IMR-90 (cell line): ENCODE data around the gene RDH12. TPM values are rescaled to one million over a fixed set of nuclear protein-coding genes. Genes with fewer than 3 reads are reported as not detected.

Experiments used
- ATAC-seq: fragments of 200-7000 bp; cut with Tn5 transposase; 2 replicates; pipeline ENCODE4 v1.9.1; 2020; ENCODE audit warnings: low read depth, mild to moderate bottlenecking, moderate library complexity
- BruUV-seq: library from RNA; stranded (reverse); fragments of 400-500 nt; replicated peaks from 2 replicates; lab custom pipeline; 2021; lab: Mats Ljungman, UMichigan
- CTCF ChIA-PET: fragments of 300-600 bp; formaldehyde crosslinking; extraction: SDS; loops from one replicate; lab custom pipeline; 2021; ENCODE audit warnings: antibody characterized with exemption; lab: Yijun Ruan, JAX
- POLR2A ChIA-PET: fragments of 300-600 bp; sonication (Branson Sonifier 250); formaldehyde crosslinking; loops from one replicate; lab custom pipeline; 2022; ENCODE audit warnings: antibody characterized with exemption; ENCODE audit not compliant: unreplicated experiment; lab: Charles Lee
- DNase-seq: peaks from one replicate; pipeline ENCODE4 v3.0.0; 2013
- H2AFZ ChIP-seq: replicated peaks from 2 replicates; pipeline ENCODE3; 2013; ENCODE audit warnings: low read length, mild to moderate bottlenecking; ENCODE audit not compliant: poor library complexity
- H2AK5ac ChIP-seq: 2 replicates; pipeline ENCODE4 v1.6.1; 2013; ENCODE audit warnings: low read depth, low read length, inconsistent platforms
- H2AK9ac ChIP-seq: replicated peaks from 2 replicates; pipeline ENCODE3; 2013; ENCODE audit warnings: mild to moderate bottlenecking, low read depth, low read length, moderate library complexity; ENCODE audit not compliant: poor library complexity
- H2BK120ac ChIP-seq: 2 replicates; pipeline ENCODE4 v1.6.1; 2013; ENCODE audit warnings: low read depth, low read length, inconsistent platforms
- H2BK15ac ChIP-seq: 3 replicates; pipeline ENCODE4 v1.6.1; 2013; ENCODE audit warnings: low read depth, low read length, inconsistent platforms
- H2BK20ac ChIP-seq: 2 replicates; pipeline ENCODE4 v1.6.1; 2013; ENCODE audit warnings: low read depth, mild to moderate bottlenecking, inconsistent platforms, low read length, moderate library complexity
- H2BK5ac ChIP-seq: 2 replicates; pipeline ENCODE4 v1.6.1; 2013; ENCODE audit warnings: mild to moderate bottlenecking, low read depth, low read length, inconsistent platforms; ENCODE audit not compliant: poor library complexity, severe bottlenecking
- H3K14ac ChIP-seq: replicated peaks from 2 replicates; pipeline ENCODE4 v1.6.1; 2013; ENCODE audit warnings: low read depth, low read length, inconsistent platforms
- H3K18ac ChIP-seq: 2 replicates; pipeline ENCODE4 v1.6.1; 2013; ENCODE audit warnings: low read depth, low read length, control low read depth
- H3K23ac ChIP-seq: 2 replicates; pipeline ENCODE4 v1.6.1; 2013; ENCODE audit warnings: low read depth, low read length, inconsistent platforms
- H3K27ac ChIP-seq: 2 replicates; pipeline ENCODE4 v1.5.1; 2013; ENCODE audit warnings: mild to moderate bottlenecking, control low read depth, low read length; ENCODE audit not compliant: insufficient read depth
- H3K27me3 ChIP-seq: 2 replicates; pipeline ENCODE4 v1.6.1; 2013; ENCODE audit warnings: low read length; ENCODE audit not compliant: control insufficient read depth, insufficient read depth
- H3K36me3 ChIP-seq: 2 replicates; pipeline ENCODE4 v1.6.1; 2013; ENCODE audit warnings: low read length, mixed read lengths; ENCODE audit not compliant: control insufficient read depth, insufficient read depth
- H3K4ac ChIP-seq: 2 replicates; pipeline ENCODE4 v1.6.1; 2013; ENCODE audit warnings: low read depth, low read length, inconsistent platforms
- H3K4me1 ChIP-seq: 2 replicates; pipeline ENCODE4 v1.6.1; 2013; ENCODE audit warnings: low read length, mixed read lengths; ENCODE audit not compliant: control insufficient read depth, insufficient read depth
- H3K4me2 ChIP-seq: 2 replicates; pipeline ENCODE4 v1.6.1; 2013; ENCODE audit warnings: low read depth, mild to moderate bottlenecking, control low read depth, low read length, moderate library complexity
- H3K4me3 ChIP-seq: 2 replicates; pipeline ENCODE4 v1.5.1; 2013; ENCODE audit warnings: low read depth, mild to moderate bottlenecking, control low read depth, low read length, moderate library complexity; ENCODE audit not compliant: insufficient read depth
- H3K56ac ChIP-seq: 2 replicates; pipeline ENCODE4 v1.6.1; 2013; ENCODE audit warnings: low read length, inconsistent platforms; ENCODE audit not compliant: insufficient read depth; ENCODE audit errors: extremely low read depth
- H3K79me1 ChIP-seq, 2 experiments: 2 replicates each; pipeline ENCODE4 v1.6.1; 2013; ENCODE audit warnings: low read length in 2 of 2, inconsistent platforms in 1 of 2, low read depth in 1 of 2
- H3K9ac ChIP-seq: 2 replicates; pipeline ENCODE4 v1.6.1; 2013; ENCODE audit warnings: low read depth, low read length, control low read depth
- H3K9me1 ChIP-seq: 2 replicates; pipeline ENCODE4 v1.6.1; 2013; ENCODE audit warnings: low read length, inconsistent platforms; ENCODE audit not compliant: insufficient read depth
- H3K9me3 ChIP-seq: 2 replicates; pipeline ENCODE4 v1.6.1; 2013; ENCODE audit warnings: low read length; ENCODE audit not compliant: control insufficient read depth, insufficient read depth
- H4K20me1 ChIP-seq: 2 replicates; pipeline ENCODE4 v1.6.1; 2013; ENCODE audit warnings: low read length, inconsistent platforms; ENCODE audit not compliant: insufficient read depth
- H4K5ac ChIP-seq: 2 replicates; pipeline ENCODE4 v1.6.1; 2013; ENCODE audit warnings: mild to moderate bottlenecking, low read depth, low read length, control low read depth
- H4K8ac ChIP-seq, 2 experiments: 2 replicates each; pipeline ENCODE4 v1.6.1; 2013; ENCODE audit warnings: low read depth in 2 of 2, low read length in 2 of 2, control low read depth in 1 of 2, inconsistent platforms in 1 of 2
- H4K91ac ChIP-seq: 2 replicates; pipeline ENCODE4 v1.6.1; 2013; ENCODE audit warnings: low read depth, low read length, inconsistent platforms; ENCODE audit not compliant: insufficient read depth
- CEBPB ChIP-seq: IDR thresholded peaks from 2 replicates; pipeline ENCODE4 v1.6.1; 2012; ENCODE audit warnings: low read depth, low read length, improper control_type of control experiment
- MAZ ChIP-seq: IDR thresholded peaks from 2 replicates; pipeline ENCODE4 v1.6.1; 2012; ENCODE audit warnings: low read depth, mild to moderate bottlenecking, low read length, improper control_type of control experiment, moderate library complexity, borderline replicate concordance
- MXI1 ChIP-seq: IDR thresholded peaks from 2 replicates; pipeline ENCODE4 v1.6.1; 2012; ENCODE audit warnings: low read depth, mild to moderate bottlenecking, low read length, moderate library complexity, borderline replicate concordance
- POLR2A ChIP-seq: IDR thresholded peaks from 2 replicates; pipeline ENCODE4 v1.6.1; 2012; ENCODE audit warnings: mild to moderate bottlenecking, low read depth, low read length
- RCOR1 ChIP-seq: IDR thresholded peaks from 2 replicates; pipeline ENCODE4 v1.6.1; 2012; ENCODE audit warnings: mild to moderate bottlenecking, low read length, improper control_type of control experiment; ENCODE audit not compliant: insufficient replicate concordance
- SMC3 ChIP-seq: fragments of 150-350 bp; IDR thresholded peaks from 2 replicates; pipeline ENCODE4 v1.6.1; 2016; ENCODE audit warnings: low read depth, mild to moderate bottlenecking, antibody characterized with exemption, low read length, moderate library complexity
- USF2 ChIP-seq: fragments of 150-350 bp; IDR thresholded peaks from 2 replicates; pipeline ENCODE4 v1.6.1; 2017; ENCODE audit warnings: mild to moderate bottlenecking, antibody characterized with exemption, low read length, low read depth
- WGBS, 2 experiments: methylation state at CpG; one replicate each; pipeline versions ENCODE4 v1.1.5 to v1.1.7; 2013; ENCODE audit warnings: missing lambda C conversion rate in 2 of 2; ENCODE audit not compliant: insufficient read length in 1 of 2; ENCODE audit errors: extremely low coverage in 2 of 2; 5-methylcytosine and 5-hydroxymethylcytosine counted together
- dilution Hi-C: fragments of 300-500 bp; cut with HindIII; formaldehyde crosslinking; loops from one replicate; pipeline ENCODE4 v1.14.3; 2018; ENCODE audit warnings: low sequenced_read_pairs; ENCODE audit not compliant: unreplicated experiment
- in situ Hi-C: fragments of 300-500 bp; cut with MboI; formaldehyde crosslinking; loops from 3 replicates; pipeline ENCODE4 v1.14.3; 2019; ENCODE audit warnings: low sequenced_read_pairs, inconsistent platforms, mixed read lengths
- intact Hi-C: fragments of 100-400 bp; cut with micrococcal nuclease; formaldehyde crosslinking; loops from 2 replicates; pipeline ENCODE4 v1.10.0; 2022
- polyA plus RNA-seq, 3 experiments: library from polyadenylated mRNA; depleted of rRNA; stranded (reverse); fragments of >200 nt; gene quantifications; 2 replicates each; pipeline ENCODE4 v1.2.3, GENCODE V29; 2012; ENCODE audit warnings: low replicate concordance in 1 of 3
- total RNA-seq: library from RNA; depleted of rRNA; stranded (reverse); fragments of >200 nt; gene quantifications from 2 replicates; pipeline ENCODE4 v1.2.3, GENCODE V29; 2012

RDH12 gene
- total and polyA plus RNA-seq, 2 of the 4 experiments (the other 2 are of a cell fraction) = not detected

DNA sequence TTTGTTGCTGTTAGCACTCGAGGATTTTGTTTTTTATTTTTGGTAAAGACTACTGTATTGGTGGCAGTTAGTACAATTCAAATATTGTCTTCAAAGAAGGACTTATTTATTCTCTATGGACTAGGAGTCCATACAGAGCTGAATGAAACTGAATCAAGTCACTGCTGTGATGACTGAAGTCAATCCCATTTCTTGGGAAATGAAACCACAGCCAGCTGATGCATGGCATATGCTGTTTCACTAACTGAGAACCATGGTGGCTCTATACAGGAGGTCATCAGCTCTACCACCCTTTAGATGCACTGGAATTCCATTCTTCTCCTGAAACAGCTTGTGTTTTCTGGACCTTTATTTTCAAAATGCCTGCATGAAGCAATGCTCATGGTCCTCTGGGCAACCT is 49.5 kb upstream of the RDH12 start:
- Histone ChIP-seq H3K9me1 (peaks cover 6% of the 10 kb centered on the region), H2AFZ (no peak overlapping the region), H2BK5ac (no peak overlapping the region), H4K8ac (no peak overlapping the region), H4K91ac (no peak overlapping the region), H2BK120ac (no peak overlapping the region), H3K56ac (no peak overlapping the region), H3K9ac (no peak overlapping the region), H3K27ac (no peak overlapping the region), H2AK5ac (no peak overlapping the region), H2AK9ac (no peak overlapping the region), H3K79me1 (peaks cover 0 to 6% of the 10 kb centered on the region in 2 experiments; a peak in 1 of 4 replicates), H3K27me3 (no peaks in the 10 kb centered on the region), H4K20me1 (no peaks in the 10 kb centered on the region), H3K36me3 (peaks cover 50% of the 10 kb centered on the region), H3K23ac (no peak overlapping the region), H2BK15ac (no peak overlapping the region), H2BK20ac (no peak overlapping the region), H4K5ac (no peak overlapping the region), H3K4me2 (no peak overlapping the region), H3K4me3 (no peak overlapping the region), H3K9me3 (no peaks in the 10 kb centered on the region), H3K4ac (no peak overlapping the region), H3K4me1 (peaks cover 2% of the 10 kb centered on the region; the same call in 1 of the 2 replicates), H3K18ac (no peak overlapping the region), H3K14ac (no peak overlapping the region)
- DNase-seq = no peak
- no CpG with 5 or more reads among the region's 1 CpG for WGBS, 2 experiments
- dilution Hi-C loops = no loop called here
- in situ Hi-C loops = no loop called here
- ChIA-PET POLR2A (no interaction called here), CTCF (interaction anchor here (0.6 kb wide), 1 partner anchor 13 kb away, joined by 4 read pairs; no protein-coding TSS in a partner anchor)
- no TSS peak for BruUV-seq
- TF ChIP-seq USF2 (no peak), RCOR1 (no peak), SMC3 (no peak), MAZ (no peak), MXI1 (no peak), CEBPB (no peak), POLR2A (no peak)
- ATAC-seq = no peak
- intact Hi-C loops = no loop called here
